Liver (tissue), 9 donors: ENCODE data around the gene XYLB. TPM values are rescaled to one million over a fixed set of nuclear protein-coding genes. Genes with fewer than 3 reads are reported as not detected.

Experiments
- DNase-seq: peaks from one replicate; pipeline ENCODE4 v3.0.0-alpha.2; 2017; ENCODE audit warnings: low spot score
- H3K27ac ChIP-seq, 2 donors: one replicate each; pipeline ENCODE4 v1.7.0; 2013; ENCODE audit warnings: inconsistent platforms in 2 of 2, low read length in 2 of 2, control low read depth in 1 of 2, low read depth in 1 of 2, mild to moderate bottlenecking in 1 of 2
- H3K27me3 ChIP-seq, 4 donors: one replicate each; pipeline versions ENCODE4 v1.6.1 to v1.7.0; 2013; ENCODE audit warnings: low read length in 3 of 4, inconsistent platforms in 1 of 4, mild to moderate bottlenecking in 1 of 4, moderate library complexity in 1 of 4; ENCODE audit not compliant: control insufficient read depth in 4 of 4, insufficient read depth in 4 of 4
- H3K36me3 ChIP-seq, 4 donors: one replicate each; pipeline versions ENCODE4 v1.6.1 to v1.7.0; 2013; ENCODE audit warnings: low read length in 3 of 4, mild to moderate bottlenecking in 3 of 4, low read depth in 1 of 4, moderate library complexity in 1 of 4; ENCODE audit not compliant: control insufficient read depth in 4 of 4, insufficient read depth in 3 of 4
- H3K4me1 ChIP-seq, 4 donors: one replicate each; pipeline versions ENCODE4 v1.6.1 to v1.7.0; 2013; ENCODE audit warnings: low read length in 3 of 4, mild to moderate bottlenecking in 3 of 4, moderate library complexity in 1 of 4; ENCODE audit not compliant: control insufficient read depth in 4 of 4, insufficient read depth in 4 of 4
- H3K4me3 ChIP-seq, 3 donors: one replicate each; pipeline versions ENCODE4 v1.6.1 to v1.7.0; 2013; ENCODE audit warnings: low read length in 3 of 3, control low read depth in 1 of 3, low read depth in 1 of 3, mild to moderate bottlenecking in 1 of 3
- H3K9ac ChIP-seq, 2 donors: one replicate each; pipeline ENCODE4 v1.7.0; 2013; ENCODE audit warnings: low read length in 2 of 2, mild to moderate bottlenecking in 2 of 2, moderate library complexity in 2 of 2, control low read depth in 1 of 2, low read depth in 1 of 2
- H3K9me3 ChIP-seq, 4 donors: one replicate each; pipeline versions ENCODE4 v1.6.1 to v1.7.0; 2013; ENCODE audit warnings: low read length in 3 of 4; ENCODE audit not compliant: control insufficient read depth in 4 of 4
- EGR1 ChIP-seq, 2 donors: IDR thresholded peaks; 2 replicates each; pipeline ENCODE4 v1.6.1; 2016 to 2018; ENCODE audit warnings: antibody characterized with exemption in 2 of 2, low read depth in 2 of 2
- FOXA2 ChIP-seq: IDR thresholded peaks from 2 replicates; pipeline ENCODE4 v1.6.1; 2016; ENCODE audit warnings: antibody characterized with exemption
- GABPA ChIP-seq, 2 donors: IDR thresholded peaks in 1 of 2; conservative IDR thresholded peaks in 1 of 2; 2 replicates each; pipeline ENCODE4 v1.6.1; 2016; ENCODE audit warnings: antibody characterized with exemption in 2 of 2, mild to moderate bottlenecking in 1 of 2, moderate library complexity in 1 of 2
- HNF4A ChIP-seq, 2 donors: conservative IDR thresholded peaks; 2 replicates each; pipeline ENCODE4 v1.6.1; 2016; ENCODE audit warnings: antibody characterized with exemption in 2 of 2, mild to moderate bottlenecking in 2 of 2
- HNF4G ChIP-seq: IDR thresholded peaks from 2 replicates; pipeline ENCODE4 v1.6.1; 2016; ENCODE audit warnings: antibody characterized with exemption
- JUND ChIP-seq, 2 donors: IDR thresholded peaks; 2 replicates each; pipeline ENCODE4 v1.6.1; 2016; ENCODE audit warnings: antibody characterized with exemption in 2 of 2
- NR2F2 ChIP-seq: IDR thresholded peaks from 2 replicates; pipeline ENCODE4 v1.6.1; 2016; ENCODE audit warnings: antibody characterized with exemption
- RXRA ChIP-seq, 2 donors: IDR thresholded peaks; 2 replicates each; pipeline ENCODE4 v1.6.1; 2017 to 2018; ENCODE audit warnings: antibody characterized with exemption in 2 of 2, mild to moderate bottlenecking in 1 of 2
- SP1 ChIP-seq: IDR thresholded peaks from 2 replicates; pipeline ENCODE4 v1.6.1; 2018; ENCODE audit warnings: antibody characterized with exemption, mild to moderate bottlenecking
- TAF1 ChIP-seq: conservative IDR thresholded peaks from 2 replicates; pipeline ENCODE4 v1.6.1; 2016; ENCODE audit warnings: antibody characterized with exemption, mild to moderate bottlenecking
- WGBS: extraction: QIAGEN DNeasy Blood & Tissue Kit; methylation state at CpG from one replicate; pipeline ENCODE4 v1.1.7; 2013; 5-methylcytosine and 5-hydroxymethylcytosine counted together
- polyA plus RNA-seq, 2 donors: library from polyadenylated mRNA; stranded (reverse) in 1 of 2; unstranded in 1 of 2; fragments of 200-250 nt in 1 of 2; fragments of >200 nt in 1 of 2; fragmentation: Nextera tagmentation in 1 of 2; extraction: Ambion mirVana in 1 of 2; gene quantifications; one replicate each; pipeline versions ENCODE4 v1.2.1 to v1.2.3, GENCODE V29; 2013 to 2015
- total RNA-seq, 2 donors: library from RNA; depleted of rRNA; stranded (reverse); fragments of >200 nt; gene quantifications; one replicate each; pipeline ENCODE4 v1.2.3, GENCODE V29; 2014
- TF ChIP-seq, protein P1 (sequence below): IDR thresholded peaks from 2 replicates; pipeline ENCODE4 v1.6.1; 2016; ENCODE audit warnings: antibody characterized with exemption, mild to moderate bottlenecking
- TF ChIP-seq, protein P2 (sequence below): IDR thresholded peaks from 2 replicates; pipeline ENCODE4 v1.6.1; 2016; ENCODE audit warnings: antibody characterized with exemption
- TF ChIP-seq, protein P3 (sequence below): IDR thresholded peaks from 2 replicates; pipeline ENCODE4 v1.6.1; 2016; ENCODE audit warnings: antibody characterized with exemption
- TF ChIP-seq, protein P4 (sequence below): fragments of 150-350 bp; IDR thresholded peaks from 2 replicates; pipeline ENCODE4 v1.5.1; 2017; ENCODE audit warnings: improper control_type of control experiment, low read depth, low read length; ENCODE audit not compliant: missing input control
- donor health status: healthy.
- donor health status: healthy.
- donor health status: healthy.
- donor health status: healthy.
- donor health status: healthy.

XYLB gene
- total and polyA plus RNA-seq, 4 donors = 14.2 to 51.5 (median 18.0) TPM

GRCh38 chr3:38345879-38346586 is 552 bp upstream of the XYLB start:
- peaks cover 9 to 41% (median 30%) of the 10 kb centered on the region in 4 donors for H3K4me1 ChIP-seq
- no peak overlapping the region for H3K9ac ChIP-seq
- H3K4me3 ChIP-seq = peak overlapping the region in 1 of 3 donors; percentile 96
- DNase-seq = no peak
- WGBS = 46% methylated on average over 10 of the region's 10 CpGs
- no peaks in the 10 kb centered on the region for H3K9me3 ChIP-seq
- H3K27me3 ChIP-seq = no peaks in the 10 kb centered on the region
- peak overlapping the region; percentile 65 to 92 for H3K27ac ChIP-seq
- H3K36me3 ChIP-seq = peaks cover 0 to 3% (median 0%) of the 10 kb centered on the region in 4 donors
- TF ChIP-seq NR2F2 (no peak), HNF4G (no peak), SP1 (no peak), HNF4A (conservative IDR thresholded peaks at IDR 0.05) (no peak), TAF1 (no peak), JUND (IDR thresholded peaks at IDR 0.05) (no peak), GABPA (IDR thresholded peaks at IDR 0.05 in 1 of 2, conservative IDR thresholded peaks at IDR 0.05 in 1 of 2) (no peak), RXRA (IDR thresholded peaks at IDR 0.05) (no peak), EGR1 (IDR thresholded peaks at IDR 0.05; ENCODE audit: low read depth in 2 of 2) (no peak), FOXA2 (no peak)
- TF ChIP-seq, protein P1, sequence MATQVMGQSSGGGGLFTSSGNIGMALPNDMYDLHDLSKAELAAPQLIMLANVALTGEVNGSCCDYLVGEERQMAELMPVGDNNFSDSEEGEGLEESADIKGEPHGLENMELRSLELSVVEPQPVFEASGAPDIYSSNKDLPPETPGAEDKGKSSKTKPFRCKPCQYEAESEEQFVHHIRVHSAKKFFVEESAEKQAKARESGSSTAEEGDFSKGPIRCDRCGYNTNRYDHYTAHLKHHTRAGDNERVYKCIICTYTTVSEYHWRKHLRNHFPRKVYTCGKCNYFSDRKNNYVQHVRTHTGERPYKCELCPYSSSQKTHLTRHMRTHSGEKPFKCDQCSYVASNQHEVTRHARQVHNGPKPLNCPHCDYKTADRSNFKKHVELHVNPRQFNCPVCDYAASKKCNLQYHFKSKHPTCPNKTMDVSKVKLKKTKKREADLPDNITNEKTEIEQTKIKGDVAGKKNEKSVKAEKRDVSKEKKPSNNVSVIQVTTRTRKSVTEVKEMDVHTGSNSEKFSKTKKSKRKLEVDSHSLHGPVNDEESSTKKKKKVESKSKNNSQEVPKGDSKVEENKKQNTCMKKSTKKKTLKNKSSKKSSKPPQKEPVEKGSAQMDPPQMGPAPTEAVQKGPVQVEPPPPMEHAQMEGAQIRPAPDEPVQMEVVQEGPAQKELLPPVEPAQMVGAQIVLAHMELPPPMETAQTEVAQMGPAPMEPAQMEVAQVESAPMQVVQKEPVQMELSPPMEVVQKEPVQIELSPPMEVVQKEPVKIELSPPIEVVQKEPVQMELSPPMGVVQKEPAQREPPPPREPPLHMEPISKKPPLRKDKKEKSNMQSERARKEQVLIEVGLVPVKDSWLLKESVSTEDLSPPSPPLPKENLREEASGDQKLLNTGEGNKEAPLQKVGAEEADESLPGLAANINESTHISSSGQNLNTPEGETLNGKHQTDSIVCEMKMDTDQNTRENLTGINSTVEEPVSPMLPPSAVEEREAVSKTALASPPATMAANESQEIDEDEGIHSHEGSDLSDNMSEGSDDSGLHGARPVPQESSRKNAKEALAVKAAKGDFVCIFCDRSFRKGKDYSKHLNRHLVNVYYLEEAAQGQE = no peak
- TF ChIP-seq, protein P2, sequence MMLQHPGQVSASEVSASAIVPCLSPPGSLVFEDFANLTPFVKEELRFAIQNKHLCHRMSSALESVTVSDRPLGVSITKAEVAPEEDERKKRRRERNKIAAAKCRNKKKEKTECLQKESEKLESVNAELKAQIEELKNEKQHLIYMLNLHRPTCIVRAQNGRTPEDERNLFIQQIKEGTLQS = no peak
- TF ChIP-seq, protein P3, sequence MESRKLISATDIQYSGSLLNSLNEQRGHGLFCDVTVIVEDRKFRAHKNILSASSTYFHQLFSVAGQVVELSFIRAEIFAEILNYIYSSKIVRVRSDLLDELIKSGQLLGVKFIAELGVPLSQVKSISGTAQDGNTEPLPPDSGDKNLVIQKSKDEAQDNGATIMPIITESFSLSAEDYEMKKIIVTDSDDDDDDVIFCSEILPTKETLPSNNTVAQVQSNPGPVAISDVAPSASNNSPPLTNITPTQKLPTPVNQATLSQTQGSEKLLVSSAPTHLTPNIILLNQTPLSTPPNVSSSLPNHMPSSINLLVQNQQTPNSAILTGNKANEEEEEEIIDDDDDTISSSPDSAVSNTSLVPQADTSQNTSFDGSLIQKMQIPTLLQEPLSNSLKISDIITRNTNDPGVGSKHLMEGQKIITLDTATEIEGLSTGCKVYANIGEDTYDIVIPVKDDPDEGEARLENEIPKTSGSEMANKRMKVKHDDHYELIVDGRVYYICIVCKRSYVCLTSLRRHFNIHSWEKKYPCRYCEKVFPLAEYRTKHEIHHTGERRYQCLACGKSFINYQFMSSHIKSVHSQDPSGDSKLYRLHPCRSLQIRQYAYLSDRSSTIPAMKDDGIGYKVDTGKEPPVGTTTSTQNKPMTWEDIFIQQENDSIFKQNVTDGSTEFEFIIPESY = no peak
- TF ChIP-seq, protein P4, sequence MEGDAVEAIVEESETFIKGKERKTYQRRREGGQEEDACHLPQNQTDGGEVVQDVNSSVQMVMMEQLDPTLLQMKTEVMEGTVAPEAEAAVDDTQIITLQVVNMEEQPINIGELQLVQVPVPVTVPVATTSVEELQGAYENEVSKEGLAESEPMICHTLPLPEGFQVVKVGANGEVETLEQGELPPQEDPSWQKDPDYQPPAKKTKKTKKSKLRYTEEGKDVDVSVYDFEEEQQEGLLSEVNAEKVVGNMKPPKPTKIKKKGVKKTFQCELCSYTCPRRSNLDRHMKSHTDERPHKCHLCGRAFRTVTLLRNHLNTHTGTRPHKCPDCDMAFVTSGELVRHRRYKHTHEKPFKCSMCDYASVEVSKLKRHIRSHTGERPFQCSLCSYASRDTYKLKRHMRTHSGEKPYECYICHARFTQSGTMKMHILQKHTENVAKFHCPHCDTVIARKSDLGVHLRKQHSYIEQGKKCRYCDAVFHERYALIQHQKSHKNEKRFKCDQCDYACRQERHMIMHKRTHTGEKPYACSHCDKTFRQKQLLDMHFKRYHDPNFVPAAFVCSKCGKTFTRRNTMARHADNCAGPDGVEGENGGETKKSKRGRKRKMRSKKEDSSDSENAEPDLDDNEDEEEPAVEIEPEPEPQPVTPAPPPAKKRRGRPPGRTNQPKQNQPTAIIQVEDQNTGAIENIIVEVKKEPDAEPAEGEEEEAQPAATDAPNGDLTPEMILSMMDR = no peak
